Upper lobe of right lung (tissue), 1 donor: ENCODE results near the gene LDLRAP1. TPM values are rescaled to one million over a fixed set of nuclear protein-coding genes. Genes with fewer than 3 reads are reported as not detected.

Experiments
- ATAC-seq: fragments of 200-7000 bp; cut with Tn5 transposase; one replicate; pipeline ENCODE4 v1.9.1; 2020; ENCODE audit warnings: mild to moderate bottlenecking, moderate library complexity
- DNase-seq: peaks from one replicate; pipeline ENCODE4 v3.0.0-alpha.2; 2020
- H3K27ac ChIP-seq: fragments of 200-600 bp; one replicate; pipeline ENCODE4 v1.8.0; 2022
- H3K27me3 ChIP-seq: fragments of 200-600 bp; one replicate; pipeline ENCODE4 v1.8.0; 2022; ENCODE audit warnings: mild to moderate bottlenecking
- H3K36me3 ChIP-seq: fragments of 200-600 bp; one replicate; pipeline ENCODE4 v1.8.0; 2022
- H3K4me1 ChIP-seq: fragments of 200-600 bp; one replicate; pipeline ENCODE4 v1.8.0; 2022
- H3K4me3 ChIP-seq: fragments of 200-600 bp; one replicate; pipeline ENCODE4 v1.8.0; 2022; ENCODE audit warnings: mild to moderate bottlenecking
- H3K9me3 ChIP-seq: fragments of 200-600 bp; one replicate; pipeline ENCODE4 v1.8.0; 2022
- CTCF ChIP-seq: fragments of 200-600 bp; IDR thresholded peaks from one replicate; pipeline ENCODE4 v1.8.0; 2022; ENCODE audit warnings: antibody characterized with exemption
- intact Hi-C: fragments of 100-400 bp; cut with DNase I; formaldehyde crosslinking; loops from one replicate; pipeline ENCODE4 v1.11.0; 2022
- total RNA-seq: library from RNA; stranded (reverse); fragmentation: NEBNext Ultra II Directional; extraction: Animal tissue kit (Norgen Biotek cat#: 25700); gene quantifications from one replicate; pipeline ENCODE4 v1.2.1, GENCODE V29; 2021
- donor health status: DM: no; HTN: yes; CAD: no; lungs with severe emphysema.

Gene LDLRAP1
- total RNA-seq, 1 donor from 2014 or later = 35.1 TPM

GRCh38 chr1:25573961-25574360 lies 30.6 kb downstream of the LDLRAP1 start:
- intact Hi-C loops = no loop called here
- TF ChIP-seq CTCF = no peak
- no peak for DNase-seq
- Histone ChIP-seq H3K27me3 (no peaks in the 10 kb centered on the region), H3K4me3 (no peak overlapping the region), H3K4me1 (peaks cover 4% of the 10 kb centered on the region), H3K9me3 (no peaks in the 10 kb centered on the region), H3K27ac (no peak overlapping the region), H3K36me3 (no peaks in the 10 kb centered on the region)
- ATAC-seq = peak; percentile 33

GRCh38 chr1:25575191-25575590 lies 31.8 kb downstream of the LDLRAP1 start:
- no peak overlapping the region for H3K4me3 ChIP-seq
- TF ChIP-seq CTCF = no peak
- H3K4me1 ChIP-seq = peaks cover 6% of the 10 kb centered on the region
- no peak overlapping the region for H3K27ac ChIP-seq
- no peak for ATAC-seq
- no peaks in the 10 kb centered on the region for H3K27me3 ChIP-seq
- no peaks in the 10 kb centered on the region for H3K36me3 ChIP-seq
- H3K9me3 ChIP-seq = no peaks in the 10 kb centered on the region
- intact Hi-C loops = no loop called here
- no peak for DNase-seq

GRCh38 chr1:25576459-25577133 lies 33.2 kb downstream of the LDLRAP1 start:
- TF ChIP-seq CTCF = no peak
- Histone ChIP-seq H3K9me3 (no peaks in the 10 kb centered on the region), H3K4me3 (no peak overlapping the region), H3K27me3 (no peaks in the 10 kb centered on the region), H3K4me1 (peaks cover 12% of the 10 kb centered on the region), H3K27ac (no peak overlapping the region), H3K36me3 (no peaks in the 10 kb centered on the region)
- intact Hi-C loops = no loop called here
- no peak for ATAC-seq
- DNase-seq = no peak

DNA sequence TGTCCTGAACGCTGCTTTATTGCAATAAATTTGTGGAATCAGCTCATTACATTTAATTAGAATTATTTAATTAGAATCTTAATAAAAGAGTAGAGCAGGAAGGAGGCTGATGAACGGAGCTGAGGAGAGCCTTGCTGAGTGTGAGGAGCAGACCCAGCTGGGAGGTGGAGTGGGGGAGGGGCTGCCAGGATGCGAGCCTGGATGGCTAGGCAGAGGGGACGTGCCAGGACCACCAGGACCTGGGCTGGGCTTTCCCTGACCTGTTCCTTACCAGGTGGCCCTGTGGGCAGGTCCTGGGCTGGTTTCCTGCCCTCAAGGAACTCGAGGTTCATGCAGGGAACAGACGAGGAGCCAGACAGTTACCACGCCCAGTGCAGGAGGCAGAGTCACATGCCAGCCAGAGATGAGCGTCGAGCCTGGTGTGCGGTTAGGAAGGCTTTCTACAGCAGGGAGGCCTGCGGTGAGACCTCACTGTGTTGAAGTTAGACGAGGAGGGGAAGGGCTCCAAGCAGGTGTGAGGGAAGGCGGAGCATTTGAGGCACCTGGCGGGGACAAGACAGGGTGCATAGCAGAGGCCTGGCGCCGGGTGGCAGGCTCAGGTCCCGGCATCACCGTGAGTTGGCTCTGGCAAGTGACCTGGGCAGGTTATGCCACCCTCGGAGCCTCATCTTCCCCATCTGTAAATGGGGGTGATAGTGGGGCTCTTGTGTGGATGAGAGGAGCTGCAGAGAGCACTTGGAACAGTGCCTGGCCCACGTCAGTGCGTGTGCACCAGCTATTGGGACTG lies 33.9 kb downstream of the LDLRAP1 start:
- Histone ChIP-seq H3K27me3 (no peaks in the 10 kb centered on the region), H3K27ac (no peak overlapping the region), H3K4me3 (no peak overlapping the region), H3K4me1 (peaks cover 12% of the 10 kb centered on the region), H3K9me3 (no peaks in the 10 kb centered on the region), H3K36me3 (no peaks in the 10 kb centered on the region)
- no peak for TF ChIP-seq CTCF
- ATAC-seq (no peak), DNase-seq (no peak)
- intact Hi-C loops = no loop called here

- Histone ChIP-seq H3K4me3 (no peak overlapping the region), H3K9me3 (no peaks in the 10 kb centered on the region), H3K27me3 (no peaks in the 10 kb centered on the region), H3K36me3 (no peaks in the 10 kb centered on the region), H3K27ac (peak overlapping the region; percentile 20), H3K4me1 (peaks cover 9% of the 10 kb centered on the region)
- intact Hi-C loops = no loop called here
- ATAC-seq = no peak
- TF ChIP-seq CTCF = no peak
- DNase-seq = no peak
These were observed 36.2 kb downstream of the LDLRAP1 start for GRCh38 chr1:25579292-25580252.
